GM12875 (cell line): Measurements from ENCODE around the gene DOCK7.
"Not testable (repeated sequence)": the region's sequence is repeated elsewhere in the genome, so short reads cannot be mapped to it uniquely, and the experiment has no call there.

Source experiments
- H3K4me3 ChIP-seq: one replicate; pipeline ENCODE4 v1.5.1; 2011; ENCODE audit warnings: low read depth, low read length, control low read depth
- TF ChIP-seq, protein P1 (sequence below): IDR thresholded peaks from 2 replicates; pipeline ENCODE4 v1.5.1; 2011; ENCODE audit warnings: low read depth, mild to moderate bottlenecking, control low read depth, inconsistent platforms, low read length, moderate library complexity, borderline replicate concordance; ENCODE audit not compliant: insufficient read depth

Gene DOCK7

GRCh38 chr1:62716397-62716796 lies 28.2 kb upstream of the DOCK7 start:
- no peak overlapping the region for H3K4me3 ChIP-seq
- TF ChIP-seq, protein P1, sequence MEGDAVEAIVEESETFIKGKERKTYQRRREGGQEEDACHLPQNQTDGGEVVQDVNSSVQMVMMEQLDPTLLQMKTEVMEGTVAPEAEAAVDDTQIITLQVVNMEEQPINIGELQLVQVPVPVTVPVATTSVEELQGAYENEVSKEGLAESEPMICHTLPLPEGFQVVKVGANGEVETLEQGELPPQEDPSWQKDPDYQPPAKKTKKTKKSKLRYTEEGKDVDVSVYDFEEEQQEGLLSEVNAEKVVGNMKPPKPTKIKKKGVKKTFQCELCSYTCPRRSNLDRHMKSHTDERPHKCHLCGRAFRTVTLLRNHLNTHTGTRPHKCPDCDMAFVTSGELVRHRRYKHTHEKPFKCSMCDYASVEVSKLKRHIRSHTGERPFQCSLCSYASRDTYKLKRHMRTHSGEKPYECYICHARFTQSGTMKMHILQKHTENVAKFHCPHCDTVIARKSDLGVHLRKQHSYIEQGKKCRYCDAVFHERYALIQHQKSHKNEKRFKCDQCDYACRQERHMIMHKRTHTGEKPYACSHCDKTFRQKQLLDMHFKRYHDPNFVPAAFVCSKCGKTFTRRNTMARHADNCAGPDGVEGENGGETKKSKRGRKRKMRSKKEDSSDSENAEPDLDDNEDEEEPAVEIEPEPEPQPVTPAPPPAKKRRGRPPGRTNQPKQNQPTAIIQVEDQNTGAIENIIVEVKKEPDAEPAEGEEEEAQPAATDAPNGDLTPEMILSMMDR, result no peak

- TF ChIP-seq, protein P1, result no peak
- no peak overlapping the region for H3K4me3 ChIP-seq
Observed at GRCh38 chr1:62712336-62713243, 24.4 kb upstream of the DOCK7 start.

DNA sequence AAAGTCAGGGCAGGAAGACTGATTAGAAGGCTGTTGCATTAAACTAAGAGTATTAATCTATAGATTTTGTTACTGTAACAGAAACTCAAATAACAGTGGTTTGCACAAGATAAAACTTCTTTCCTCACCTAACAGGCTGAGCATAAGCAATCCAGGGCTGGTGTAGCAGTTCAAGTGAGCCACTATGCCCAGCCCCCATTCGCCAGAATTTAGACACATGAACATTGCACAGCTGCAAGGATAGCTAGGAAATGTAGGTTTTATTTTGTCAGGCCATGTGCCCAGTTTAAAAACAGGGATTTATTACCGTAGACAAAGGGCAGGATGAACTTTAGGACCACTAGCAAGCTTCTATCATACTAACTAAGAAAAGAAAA lies 19.5 kb upstream of the DOCK7 start:
- no peak overlapping the region for H3K4me3 ChIP-seq
- TF ChIP-seq, protein P1, result no peak

DNA sequence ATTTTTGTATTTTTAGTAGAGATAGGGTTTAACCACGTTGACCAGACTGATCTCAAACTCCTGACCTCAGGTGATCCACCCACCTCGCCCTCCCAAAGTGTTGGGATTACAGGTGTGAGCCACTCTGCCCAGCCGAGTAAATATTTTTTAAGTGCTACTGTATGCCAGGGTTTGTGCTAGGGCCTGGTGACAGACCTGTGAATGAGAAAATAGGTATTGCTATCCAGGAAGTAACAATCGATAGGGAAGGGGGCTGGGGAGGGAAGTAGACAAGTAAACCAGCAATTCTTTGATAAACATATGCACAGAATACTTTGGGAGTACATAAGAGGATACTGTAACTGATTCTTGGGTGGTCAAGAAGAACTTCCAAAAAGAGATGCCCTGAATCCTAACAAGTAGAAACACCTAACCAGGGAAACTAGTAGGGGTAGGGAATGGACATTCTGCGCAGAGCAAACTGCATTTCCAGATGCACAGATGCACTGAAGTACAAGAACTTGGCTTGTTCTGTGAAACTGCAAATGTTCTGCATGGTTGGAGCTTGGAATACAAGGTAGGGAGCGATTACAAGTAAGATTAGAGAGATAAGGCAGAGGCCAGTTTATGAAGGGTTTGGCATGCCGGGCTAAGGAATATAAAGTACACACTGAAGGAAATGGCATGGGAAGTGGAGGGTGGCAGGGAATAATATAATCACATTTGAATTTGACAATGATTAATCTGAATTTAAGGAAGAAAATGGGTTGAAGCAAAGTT lies 19.0 kb upstream of the DOCK7 start:
- TF ChIP-seq, protein P1, result no peak
- H3K4me3 ChIP-seq, result no peak overlapping the region

DNA sequence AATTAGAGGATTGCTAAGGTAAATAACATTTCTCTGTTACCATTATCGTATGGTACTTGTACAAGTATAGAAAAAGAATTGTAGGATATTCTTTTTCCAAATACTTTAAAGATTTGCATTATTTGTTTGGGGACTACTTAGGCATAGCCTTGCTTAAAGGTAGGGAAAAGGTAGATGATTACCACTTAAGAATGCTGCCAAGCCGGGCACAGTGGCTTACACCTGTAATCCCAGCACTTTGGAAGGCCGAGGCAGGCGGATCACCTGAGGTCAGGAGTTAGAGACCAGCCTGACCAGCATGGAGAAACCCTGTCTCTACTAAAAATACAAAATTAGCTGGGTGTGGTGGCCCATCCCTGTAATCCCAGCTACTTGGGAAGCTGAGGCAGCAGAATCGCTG lies 10.0 kb upstream of the DOCK7 start:
- H3K4me3 ChIP-seq, result not testable (repeated sequence)

- not testable (repeated sequence) for H3K4me3 ChIP-seq
Observed at GRCh38 chr1:62694479-62694878, 6.3 kb upstream of the DOCK7 start.

GRCh38 chr1:62693123-62693522 lies 4.9 kb upstream of the DOCK7 start:
- H3K4me3 ChIP-seq, result no peak overlapping the region
- TF ChIP-seq, protein P1, result no peak
